Epidermal melanocyte (primary cell): ENCODE data around the gene MEN1.
A peak's percentile ranks its signal among the peaks of the same experiment; 100 is the strongest.
"Not testable (repeated sequence)": the region's sequence is repeated elsewhere in the genome, so short reads cannot be mapped to it uniquely, and the experiment has no call there.

Source experiments
- DNase-seq: peaks from one replicate; pipeline ENCODE4 v3.0.0; 2011; ENCODE audit warnings: low spot score; ENCODE audit not compliant: insufficient read length

MEN1 gene

GRCh38 chr11:64845776-64846129 is 35.4 kb upstream of the MEN1 start:
- DNase-seq = not testable (repeated sequence)

- DNase-seq = no peak
Observed at GRCh38 chr11:64845129-64845775, 34.9 kb upstream of the MEN1 start.

GRCh38 chr11:64844330-64845128 is 34.2 kb upstream of the MEN1 start, which contains the start of gene CDC42BPG:
TSS of gene CDC42BPG (minus strand) at chr11:64844653. CDS start at chr11:64844569, 84 bp downstream.
- peak; percentile 88 for DNase-seq

- no peak for DNase-seq
Observed at GRCh38 chr11:64843686-64844329, 33.5 kb upstream of the MEN1 start.

GRCh38 chr11:64842851-64843685 is 32.7 kb upstream of the MEN1 start:
- DNase-seq = no peak

GRCh38 chr11:64842366-64842759 is 32.0 kb upstream of the MEN1 start:
- DNase-seq = no peak

GRCh38 chr11:64841592-64842365 is 31.4 kb upstream of the MEN1 start:
- DNase-seq = no peak

GRCh38 chr11:64839887-64840782 is 29.8 kb upstream of the MEN1 start:
- DNase-seq = no peak

GRCh38 chr11:64839335-64839734 is 29.0 kb upstream of the MEN1 start:
- DNase-seq = no peak

- DNase-seq = no peak
Observed at GRCh38 chr11:64838600-64839334, 28.4 kb upstream of the MEN1 start.

- DNase-seq = no peak
Observed at GRCh38 chr11:64837887-64838351, 27.6 kb upstream of the MEN1 start.

GRCh38 chr11:64836448-64837072 is 26.2 kb upstream of the MEN1 start:
- DNase-seq = no peak

- DNase-seq = no peak
Observed at GRCh38 chr11:64835616-64836447, 25.5 kb upstream of the MEN1 start.

GRCh38 chr11:64834723-64835615 is 24.6 kb upstream of the MEN1 start:
- DNase-seq = no peak

GRCh38 chr11:64834031-64834722 is 23.8 kb upstream of the MEN1 start:
- no peak for DNase-seq

- DNase-seq = no peak
Observed at GRCh38 chr11:64833509-64833908, 23.2 kb upstream of the MEN1 start.
